Activated naive CD4-positive, alpha-beta T cell treated with anti-CD3 and anti-CD28 coated beads, Interleukin-2, amount 50 U/mL, for 16 hours (primary cell): ENCODE results near the gene OCA2.
"Not testable (repeated sequence)": the region's sequence is repeated elsewhere in the genome, so short reads cannot be mapped to it uniquely, and the experiment has no call there.

Experiments used
- DNase-seq: peaks from one replicate; pipeline ENCODE4 v3.0.0-alpha.2; 2020

The OCA2 gene

GRCh38 chr15:27798807-27799206 is 300.3 kb downstream of the OCA2 start:
- no peak for DNase-seq

GRCh38 chr15:27797765-27798164 is 301.4 kb downstream of the OCA2 start:
- DNase-seq = no peak

GRCh38 chr15:27796405-27797320 is 302.5 kb downstream of the OCA2 start:
- no peak for DNase-seq

GRCh38 chr15:27792756-27793264 is 306.3 kb downstream of the OCA2 start:
- no peak for DNase-seq

- no peak for DNase-seq
Observed at GRCh38 chr15:27790270-27790669, 308.8 kb downstream of the OCA2 start.

GRCh38 chr15:27787931-27788330 is 311.2 kb downstream of the OCA2 start:
- no peak for DNase-seq

GRCh38 chr15:27784107-27784506 is 315.0 kb downstream of the OCA2 start:
- no peak for DNase-seq

GRCh38 chr15:27783678-27784077 is 315.4 kb downstream of the OCA2 start:
- no peak for DNase-seq

- no peak for DNase-seq
Observed at GRCh38 chr15:27782125-27782524, 317.0 kb downstream of the OCA2 start.

- no peak for DNase-seq
Observed at GRCh38 chr15:27776501-27776900, 322.6 kb downstream of the OCA2 start.

GRCh38 chr15:27774638-27775037 is 324.5 kb downstream of the OCA2 start:
- DNase-seq = no peak

- DNase-seq = no peak
Observed at GRCh38 chr15:27774191-27774590, 324.9 kb downstream of the OCA2 start.

GRCh38 chr15:27771892-27772291 is 327.2 kb downstream of the OCA2 start:
- DNase-seq = no peak

GRCh38 chr15:27770769-27771554 is 328.2 kb downstream of the OCA2 start:
- no peak for DNase-seq

GRCh38 chr15:27770086-27770607 is 329.0 kb downstream of the OCA2 start:
- no peak for DNase-seq

GRCh38 chr15:27769652-27770051 is 329.5 kb downstream of the OCA2 start:
- no peak for DNase-seq

GRCh38 chr15:27768732-27769475 is 330.2 kb downstream of the OCA2 start:
- DNase-seq = no peak

GRCh38 chr15:27767918-27768640 is 331.0 kb downstream of the OCA2 start:
- DNase-seq = no peak

- DNase-seq = not testable (repeated sequence)
Observed at GRCh38 chr15:27767430-27767829, 331.7 kb downstream of the OCA2 start.

GRCh38 chr15:27764339-27764738 is 334.8 kb downstream of the OCA2 start:
- DNase-seq = no peak

- no peak for DNase-seq
Observed at GRCh38 chr15:27763514-27763913, 335.6 kb downstream of the OCA2 start.

- no peak for DNase-seq
Observed at GRCh38 chr15:27762471-27762870, 336.6 kb downstream of the OCA2 start.
